Suprapubic skin (tissue), 4 donors: ENCODE results near the gene UPP1. TPM values are rescaled to one million over a fixed set of nuclear protein-coding genes. Genes with fewer than 3 reads are reported as not detected.

Experiments
- DNase-seq, 2 donors: peaks; one replicate each; pipeline ENCODE4 v3.0.0-alpha.2; 2019; ENCODE audit warnings: low spot score in 2 of 2
- H3K27ac ChIP-seq: fragments of 200-600 bp; sonication (generic); one replicate; pipeline ENCODE4 v1.5.1; 2019
- H3K27me3 ChIP-seq: fragments of 200-600 bp; sonication (generic); one replicate; pipeline ENCODE4 v1.5.1; 2019
- H3K36me3 ChIP-seq: fragments of 200-600 bp; sonication (generic); one replicate; pipeline ENCODE4 v1.5.1; 2019
- H3K4me1 ChIP-seq: fragments of 200-600 bp; sonication (generic); one replicate; pipeline ENCODE4 v1.5.1; 2019
- H3K4me3 ChIP-seq: fragments of 200-600 bp; sonication (generic); one replicate; pipeline ENCODE4 v1.5.1; 2019; ENCODE audit warnings: mild to moderate bottlenecking
- H3K9me3 ChIP-seq: fragments of 200-600 bp; sonication (generic); one replicate; pipeline ENCODE4 v1.5.1; 2019
- EP300 ChIP-seq: sonication (generic); formaldehyde crosslinking; IDR thresholded peaks from one replicate; pipeline ENCODE4 v1.6.1; 2017; ENCODE audit warnings: antibody characterized with exemption
- POLR2A ChIP-seq, 2 donors: fragments of 450-650 bp; IDR thresholded peaks; one replicate each; pipeline ENCODE4 v1.6.1; 2017; ENCODE audit warnings: antibody characterized with exemption in 2 of 2, mild to moderate bottlenecking in 2 of 2, moderate library complexity in 2 of 2
- POLR2AphosphoS5 ChIP-seq, 3 donors: sonication (generic); formaldehyde crosslinking; IDR thresholded peaks; one replicate each; pipeline ENCODE4 v1.6.1; 2017; ENCODE audit warnings: antibody characterized with exemption in 3 of 3
- WGBS: methylation state at CpG from one replicate; pipeline ENCODE4 v1.1.5; 2018; 5-methylcytosine and 5-hydroxymethylcytosine counted together
- total RNA-seq, 4 donors: library from RNA; depleted of rRNA; stranded (reverse); fragments of >200 nt; gene quantifications; one replicate each; pipeline ENCODE4 v1.1.0, GENCODE V29; 2016
- TF ChIP-seq, protein P1 (sequence below), 2 donors: fragments of 200-600 bp in 1 of 2; fragments of 450-650 bp in 1 of 2; sonication (generic) in 1 of 2; IDR thresholded peaks; one replicate each; pipeline ENCODE4 v1.5.1; 2016 to 2019; ENCODE audit warnings: antibody characterized with exemption in 2 of 2, mild to moderate bottlenecking in 1 of 2, moderate library complexity in 1 of 2

Gene UPP1
- 10 to 100 TPM in 1 of 4 donors, 1 to 10 TPM in 3; 2.2 to 11.9 (median 4.2) TPM for total RNA-seq

DNA sequence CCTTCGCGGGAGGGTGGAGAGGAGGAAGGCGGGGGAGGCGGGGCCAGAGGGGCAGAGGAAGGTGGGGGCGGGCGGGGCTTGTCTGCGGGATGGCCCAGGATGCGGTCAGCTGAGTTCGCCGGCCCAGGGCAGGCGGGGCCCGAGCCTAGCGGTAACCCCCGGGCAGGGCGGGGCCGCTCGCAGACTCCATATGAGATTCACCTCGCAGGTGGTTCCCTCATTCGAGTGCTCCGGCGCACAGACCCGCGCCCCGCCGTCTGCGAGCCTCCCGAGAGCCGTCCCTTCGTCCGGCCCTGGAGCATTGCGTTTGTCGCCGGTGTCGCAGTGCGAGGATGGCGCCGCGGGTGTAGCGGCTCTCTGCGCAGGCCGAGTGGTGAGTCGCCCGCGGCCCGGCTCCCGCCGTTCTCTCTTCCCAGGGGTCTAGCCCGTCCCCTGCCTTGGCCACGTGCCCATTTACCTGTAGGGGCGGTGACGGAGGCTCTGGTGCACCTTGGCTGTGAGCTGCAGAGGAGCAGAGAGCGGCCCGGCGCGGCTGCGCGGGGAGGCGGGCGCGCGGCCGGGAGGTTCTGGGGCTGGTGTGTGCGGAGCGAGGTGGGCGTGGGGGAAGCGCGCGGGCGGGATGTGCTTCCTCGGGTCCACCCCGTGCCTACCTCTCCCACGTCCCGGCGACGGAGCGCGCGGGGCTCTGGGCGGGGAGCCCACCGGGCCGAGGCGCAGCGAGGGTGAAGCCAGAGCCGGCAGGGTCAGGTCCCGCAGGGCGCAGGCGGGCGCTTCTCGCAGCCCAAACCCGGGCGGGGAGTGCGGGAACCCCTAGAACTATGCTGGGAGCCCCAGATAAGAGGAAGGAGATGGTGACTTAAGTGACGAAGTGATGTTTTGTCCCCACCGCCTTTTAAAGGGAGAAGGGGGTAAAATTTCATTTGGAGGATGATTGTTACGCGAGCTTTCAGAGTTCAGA is at the start of gene UPP1:
Gene UPP1, plus strand, starts transcription at position 220 of the 958 bp plus-strand sequence. CDS start 5,519 bp downstream, outside the sequence.
- Histone ChIP-seq H3K4me1 (peaks cover 42% of the 10 kb centered on the region), H3K27ac (peak within 1 kb of the TSS; percentile 93), H3K9me3 (no peaks in the 10 kb centered on the region), H3K27me3 (no peaks in the 10 kb centered on the region), H3K36me3 (peaks cover 19% of the 10 kb centered on the region), H3K4me3 (peak within 1 kb of the TSS; percentile 88)
- WGBS, result 19% methylated on average over 18 of the region's 96 CpGs
- peak; percentile 97 for DNase-seq
- TF ChIP-seq, protein P1, sequence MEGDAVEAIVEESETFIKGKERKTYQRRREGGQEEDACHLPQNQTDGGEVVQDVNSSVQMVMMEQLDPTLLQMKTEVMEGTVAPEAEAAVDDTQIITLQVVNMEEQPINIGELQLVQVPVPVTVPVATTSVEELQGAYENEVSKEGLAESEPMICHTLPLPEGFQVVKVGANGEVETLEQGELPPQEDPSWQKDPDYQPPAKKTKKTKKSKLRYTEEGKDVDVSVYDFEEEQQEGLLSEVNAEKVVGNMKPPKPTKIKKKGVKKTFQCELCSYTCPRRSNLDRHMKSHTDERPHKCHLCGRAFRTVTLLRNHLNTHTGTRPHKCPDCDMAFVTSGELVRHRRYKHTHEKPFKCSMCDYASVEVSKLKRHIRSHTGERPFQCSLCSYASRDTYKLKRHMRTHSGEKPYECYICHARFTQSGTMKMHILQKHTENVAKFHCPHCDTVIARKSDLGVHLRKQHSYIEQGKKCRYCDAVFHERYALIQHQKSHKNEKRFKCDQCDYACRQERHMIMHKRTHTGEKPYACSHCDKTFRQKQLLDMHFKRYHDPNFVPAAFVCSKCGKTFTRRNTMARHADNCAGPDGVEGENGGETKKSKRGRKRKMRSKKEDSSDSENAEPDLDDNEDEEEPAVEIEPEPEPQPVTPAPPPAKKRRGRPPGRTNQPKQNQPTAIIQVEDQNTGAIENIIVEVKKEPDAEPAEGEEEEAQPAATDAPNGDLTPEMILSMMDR (IDR thresholded peaks at IDR 0.05), result no peak
- TF ChIP-seq POLR2A (IDR thresholded peaks at IDR 0.05), result peak; percentile 61 to 72
- TF ChIP-seq POLR2AphosphoS5 (IDR thresholded peaks at IDR 0.05), result no peak

DNA sequence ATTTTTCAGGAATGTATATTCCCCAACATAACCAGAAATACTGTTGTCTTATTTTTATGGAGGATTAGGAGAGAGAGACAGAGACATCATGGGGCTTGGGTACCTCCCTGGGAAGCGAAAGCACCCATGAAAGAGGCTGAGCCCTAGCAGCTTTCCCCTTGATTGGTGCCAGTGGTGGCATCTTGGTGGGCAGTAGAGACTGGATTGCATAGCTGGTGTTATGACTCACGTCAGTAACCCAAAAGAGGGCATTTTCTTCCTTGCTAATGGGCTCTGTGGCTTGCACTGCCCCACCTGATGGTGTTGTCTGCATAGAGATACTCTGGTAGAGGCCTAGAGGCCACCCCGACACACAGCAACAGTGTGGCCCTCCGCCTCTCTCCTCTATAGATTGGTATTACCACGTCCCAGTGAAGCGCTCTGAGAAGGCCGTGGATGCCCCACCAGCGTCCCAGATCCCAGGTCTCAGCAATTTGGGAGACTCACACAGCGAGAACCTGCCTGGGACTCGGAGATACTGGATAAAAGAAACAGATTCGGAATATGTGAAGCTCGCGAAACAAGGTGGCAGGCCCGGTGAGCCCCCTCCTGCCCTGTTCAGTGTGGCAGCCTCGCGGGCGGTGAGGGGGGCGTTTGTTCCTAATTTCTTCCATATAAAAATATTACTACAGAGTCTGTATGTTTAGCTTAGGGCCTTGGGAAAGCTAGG is 48.0 kb upstream of the UPP1 start:
- H3K27ac ChIP-seq, result no peak overlapping the region
- peaks cover 2% of the 10 kb centered on the region for H3K27me3 ChIP-seq
- H3K4me3 ChIP-seq, result no peak overlapping the region
- DNase-seq, result no peak
- TF ChIP-seq POLR2AphosphoS5 (IDR thresholded peaks at IDR 0.05), result no peak
- TF ChIP-seq, protein P1 (IDR thresholded peaks at IDR 0.05), result no peak
- no peak for TF ChIP-seq POLR2A (IDR thresholded peaks at IDR 0.05)
- no peak for TF ChIP-seq EP300
- no peaks in the 10 kb centered on the region for H3K9me3 ChIP-seq
- WGBS, result 88% methylated on average over 18 of the region's 18 CpGs
- H3K4me1 ChIP-seq, result peaks cover 2% of the 10 kb centered on the region
- no peaks in the 10 kb centered on the region for H3K36me3 ChIP-seq

DNA sequence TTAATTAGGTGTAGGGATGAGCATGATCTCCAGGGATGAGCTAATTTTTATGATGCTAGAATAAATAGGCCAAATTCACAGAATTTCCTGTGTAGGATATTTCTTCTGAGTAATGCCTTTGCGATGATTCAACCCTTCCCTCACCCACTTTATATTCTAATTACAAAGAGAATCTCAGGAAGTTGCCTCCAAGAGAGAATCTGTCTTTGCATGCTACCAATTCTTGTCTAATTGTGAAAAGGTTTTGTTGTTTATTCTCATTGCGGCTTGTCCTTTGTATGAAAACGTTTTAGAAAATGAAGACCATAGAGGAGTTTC is 47.5 kb upstream of the UPP1 start:
- Histone ChIP-seq H3K36me3 (no peaks in the 10 kb centered on the region), H3K9me3 (no peaks in the 10 kb centered on the region), H3K27ac (no peak overlapping the region), H3K4me3 (no peak overlapping the region), H3K4me1 (no peaks in the 10 kb centered on the region), H3K27me3 (no peaks in the 10 kb centered on the region)
- WGBS, result 72% methylated on average over 3 of the region's 3 CpGs
- TF ChIP-seq POLR2A (IDR thresholded peaks at IDR 0.05) (no peak), POLR2AphosphoS5 (IDR thresholded peaks at IDR 0.05) (no peak), EP300 (no peak)
- TF ChIP-seq, protein P1 (IDR thresholded peaks at IDR 0.05), result no peak
- no peak for DNase-seq

DNA sequence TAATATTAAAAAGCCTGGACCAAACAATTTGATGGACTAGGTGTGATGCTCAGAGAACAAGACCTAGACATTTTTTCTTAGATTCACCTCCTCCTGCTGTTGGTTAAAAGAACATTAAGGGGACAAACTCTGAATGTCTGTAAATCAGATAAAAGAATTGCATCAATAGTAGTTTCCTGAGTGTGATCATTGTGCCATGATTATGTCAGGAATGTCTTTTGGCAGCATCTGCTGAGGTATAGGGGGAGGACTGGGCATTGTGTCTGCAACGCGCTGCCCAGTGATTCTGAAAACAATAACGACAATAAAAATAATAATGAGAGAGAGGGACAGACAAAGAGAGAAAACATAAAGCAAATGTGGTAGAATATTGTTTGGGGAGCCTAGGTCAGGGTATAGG is 46.8 kb upstream of the UPP1 start:
- Histone ChIP-seq H3K9me3 (no peaks in the 10 kb centered on the region), H3K27me3 (no peaks in the 10 kb centered on the region), H3K4me1 (no peaks in the 10 kb centered on the region), H3K4me3 (no peak overlapping the region), H3K36me3 (no peaks in the 10 kb centered on the region), H3K27ac (no peak overlapping the region)
- WGBS, result 61% methylated on average over 3 of the region's 3 CpGs
- TF ChIP-seq POLR2AphosphoS5 (IDR thresholded peaks at IDR 0.05) (no peak), POLR2A (IDR thresholded peaks at IDR 0.05) (no peak), EP300 (no peak)
- TF ChIP-seq, protein P1 (IDR thresholded peaks at IDR 0.05), result no peak
- DNase-seq, result no peak

DNA sequence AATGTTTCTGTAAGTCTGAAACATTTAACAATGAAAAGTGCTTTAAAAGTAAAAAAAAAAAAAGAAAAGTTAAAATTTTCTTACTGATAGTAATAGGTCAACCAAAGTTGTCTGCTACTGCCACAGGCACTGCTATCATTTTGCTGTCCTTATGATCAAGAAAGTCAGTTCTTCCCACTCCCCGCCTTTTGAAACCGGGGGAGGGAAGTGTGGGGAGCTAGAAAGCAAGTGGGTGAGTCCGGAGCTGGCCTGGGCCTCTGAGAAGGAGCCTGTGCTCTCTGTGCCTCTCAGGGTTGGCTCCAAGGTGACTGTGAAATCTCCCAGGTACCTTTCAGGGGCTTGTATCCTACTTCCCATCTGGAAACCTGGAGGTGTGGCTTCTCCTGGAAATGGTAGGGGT is 46.4 kb upstream of the UPP1 start:
- Histone ChIP-seq H3K27me3 (no peaks in the 10 kb centered on the region), H3K4me3 (no peak overlapping the region), H3K9me3 (no peaks in the 10 kb centered on the region), H3K4me1 (no peaks in the 10 kb centered on the region), H3K36me3 (no peaks in the 10 kb centered on the region), H3K27ac (no peak overlapping the region)
- WGBS, result 61% methylated on average over 3 of the region's 3 CpGs
- DNase-seq, result no peak
- TF ChIP-seq, protein P1 (IDR thresholded peaks at IDR 0.05), result no peak
- TF ChIP-seq POLR2AphosphoS5 (IDR thresholded peaks at IDR 0.05), result no peak
- no peak for TF ChIP-seq POLR2A (IDR thresholded peaks at IDR 0.05)
- TF ChIP-seq EP300, result no peak
